Lower leg skin (tissue), 4 donors: ENCODE data around the gene SLX9. TPM values are rescaled to one million over a fixed set of nuclear protein-coding genes. Genes with fewer than 3 reads are reported as not detected.

Experiments used
- DNase-seq, 2 donors: peaks; one replicate each; pipeline ENCODE4 v3.0.0-alpha.2; 2019; ENCODE audit warnings: low spot score in 2 of 2
- H3K4me3 ChIP-seq: fragments of 200-600 bp; sonication (generic); 2 replicates; pipeline ENCODE4 v1.5.1; 2017; ENCODE audit warnings: mild to moderate bottlenecking, low read depth; ENCODE audit not compliant: poor library complexity, severe bottlenecking
- CTCF ChIP-seq, 3 donors: fragments of 450-650 bp; IDR thresholded peaks; one replicate each; pipeline ENCODE4 v1.5.1; 2016; ENCODE audit warnings: antibody characterized with exemption in 3 of 3, mild to moderate bottlenecking in 3 of 3, moderate library complexity in 2 of 3
- POLR2A ChIP-seq, 2 donors: fragments of 450-650 bp; IDR thresholded peaks; one replicate each; pipeline ENCODE4 v1.6.1; 2016 to 2017; ENCODE audit warnings: antibody characterized with exemption in 2 of 2, mild to moderate bottlenecking in 1 of 2, moderate library complexity in 1 of 2
- WGBS, 2 donors: methylation state at CpG; one replicate each; pipeline ENCODE4 v1.1.5; 2018; 5-methylcytosine and 5-hydroxymethylcytosine counted together
- intact Hi-C: fragments of 100-400 bp; cut with DNase I; formaldehyde crosslinking; loops from one replicate; pipeline ENCODE4 v1.15.0; 2023; ENCODE audit warnings: low total_unique reads
- total RNA-seq, 4 donors: library from RNA; depleted of rRNA; stranded (reverse); fragments of >200 nt; gene quantifications; one replicate each; pipeline ENCODE4 v1.1.0, GENCODE V29; 2016

SLX9 gene
- total RNA-seq, 4 donors from 2014 or later: 19.0 to 36.4 (median 31.6) TPM

GRCh38 chr21:44970766-44971671, 31.2 kb downstream of the SLX9 start:
- WGBS, 2 donors: 73 to 81% methylated on average over 26 to 34 of the region's 36 CpGs
- intact Hi-C loops: no loop called here
- no peak overlapping the region for H3K4me3 ChIP-seq
- no peak for DNase-seq
- TF ChIP-seq CTCF (IDR thresholded peaks at IDR 0.05) (no peak), POLR2A (IDR thresholded peaks at IDR 0.05) (no peak)

GRCh38 chr21:44971672-44971995, 31.8 kb downstream of the SLX9 start:
- no peak for DNase-seq
- no peak for TF ChIP-seq POLR2A (IDR thresholded peaks at IDR 0.05)
- no peak for TF ChIP-seq CTCF (IDR thresholded peaks at IDR 0.05)
- intact Hi-C loops: no loop called here
- WGBS, 2 donors: 81 to 84% methylated on average over 10 of the region's 10 CpGs
- no peak overlapping the region for H3K4me3 ChIP-seq

- DNase-seq: no peak
- TF ChIP-seq POLR2A (IDR thresholded peaks at IDR 0.05) (no peak), CTCF (IDR thresholded peaks at IDR 0.05) (no peak)
- H3K4me3 ChIP-seq: no peak overlapping the region
- intact Hi-C loops: no loop called here
- WGBS, 2 donors: 89 to 93% methylated on average over 12 of the region's 19 CpGs
These were observed 32.5 kb downstream of the SLX9 start for GRCh38 chr21:44972301-44972814.

GRCh38 chr21:44972821-44973220, 33.0 kb downstream of the SLX9 start:
- no peak for TF ChIP-seq POLR2A (IDR thresholded peaks at IDR 0.05)
- TF ChIP-seq CTCF (IDR thresholded peaks at IDR 0.05): no peak
- WGBS, 2 donors: 70 to 77% methylated on average over 6 to 10 of the region's 16 CpGs
- DNase-seq: no peak
- intact Hi-C loops: no loop called here
- no peak overlapping the region for H3K4me3 ChIP-seq

- no peak overlapping the region for H3K4me3 ChIP-seq
- DNase-seq: no peak
- WGBS, 2 donors: 96% methylated on average over 10 to 11 of the region's 14 CpGs
- intact Hi-C loops: no loop called here
- TF ChIP-seq CTCF (IDR thresholded peaks at IDR 0.05) (no peak), POLR2A (IDR thresholded peaks at IDR 0.05) (no peak)
These were observed 33.8 kb downstream of the SLX9 start for GRCh38 chr21:44973598-44973997.
